GM18505 (cell line): Measurements from ENCODE around the gene DLL1.

ENCODE experiments used
- ATAC-seq: cut with Tn5 transposase; IDR thresholded peaks from one replicate; pipeline ENCODE4 v1.9.1; 2021; ENCODE audit not compliant: unreplicated experiment
- POLR2A ChIP-seq: IDR thresholded peaks from 4 replicates; pipeline ENCODE4 v1.6.1; 2011; ENCODE audit warnings: borderline replicate concordance; ENCODE audit not compliant: insufficient read depth, insufficient read length; ENCODE audit errors: extremely low read depth

DLL1 gene

DNA sequence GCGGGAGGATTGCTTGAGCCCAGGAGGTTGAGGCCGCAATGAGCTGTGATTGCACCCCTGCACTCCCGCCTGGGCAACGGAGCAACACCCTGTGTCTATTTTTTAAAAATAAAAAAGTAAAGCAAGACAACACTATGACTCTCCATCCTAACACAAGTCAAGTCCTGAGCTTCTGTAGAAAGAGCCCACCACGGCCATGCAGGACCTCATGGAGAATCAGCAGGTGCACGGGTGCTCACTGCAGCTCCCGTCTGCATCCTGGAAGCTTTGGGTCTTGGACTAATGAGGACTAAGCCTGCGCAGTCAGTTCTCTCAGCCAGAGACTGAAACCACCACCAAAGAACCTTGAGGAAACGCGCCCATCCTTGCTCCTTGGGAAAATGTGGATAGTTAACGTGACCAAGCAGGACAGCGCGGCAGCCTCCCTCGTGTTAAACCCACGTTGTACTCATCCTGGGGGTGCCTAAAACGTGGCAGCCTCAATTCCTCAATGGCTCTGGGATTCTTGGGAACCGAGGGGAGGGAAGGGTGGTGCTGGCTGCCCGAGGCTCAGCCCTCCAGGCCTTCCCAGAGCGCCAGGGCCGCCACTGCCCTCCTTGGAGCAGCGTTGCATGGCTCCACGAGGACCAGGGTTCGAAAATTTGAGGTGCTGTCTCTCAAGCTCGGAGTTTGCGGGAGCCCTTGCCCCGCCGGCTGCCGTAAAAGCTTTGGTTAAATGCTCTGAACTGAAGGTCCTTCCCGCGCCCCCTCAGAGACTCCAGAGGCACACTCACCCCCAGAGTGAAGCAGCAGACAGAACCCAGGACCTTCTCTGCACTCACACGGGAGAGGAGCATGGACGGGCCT, 29.0 kb downstream of the DLL1 start:
- no peak for ATAC-seq

DNA sequence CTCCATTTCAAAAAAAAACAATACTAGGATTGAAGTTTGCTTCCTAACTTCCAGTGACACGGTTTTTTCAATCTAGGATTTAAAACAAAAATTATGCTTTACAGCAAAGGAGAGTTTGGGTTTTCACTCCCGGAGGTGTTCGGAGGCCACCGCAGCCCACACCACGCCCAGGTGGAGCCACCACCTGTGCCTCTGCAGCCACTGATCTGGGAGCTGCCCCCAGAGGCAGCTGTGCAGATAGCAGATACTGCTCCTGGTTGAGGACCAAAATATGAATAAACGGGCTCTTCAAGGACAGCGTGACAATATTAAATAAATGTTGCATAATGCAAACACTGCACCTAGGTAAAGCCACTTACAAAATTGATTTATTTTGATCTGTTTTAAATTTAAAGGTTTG, 30.2 kb downstream of the DLL1 start:
- ATAC-seq, result no peak

More for the DNA sequence above, 29.0 kb downstream of the DLL1 start:
- no peak for TF ChIP-seq POLR2A

DNA sequence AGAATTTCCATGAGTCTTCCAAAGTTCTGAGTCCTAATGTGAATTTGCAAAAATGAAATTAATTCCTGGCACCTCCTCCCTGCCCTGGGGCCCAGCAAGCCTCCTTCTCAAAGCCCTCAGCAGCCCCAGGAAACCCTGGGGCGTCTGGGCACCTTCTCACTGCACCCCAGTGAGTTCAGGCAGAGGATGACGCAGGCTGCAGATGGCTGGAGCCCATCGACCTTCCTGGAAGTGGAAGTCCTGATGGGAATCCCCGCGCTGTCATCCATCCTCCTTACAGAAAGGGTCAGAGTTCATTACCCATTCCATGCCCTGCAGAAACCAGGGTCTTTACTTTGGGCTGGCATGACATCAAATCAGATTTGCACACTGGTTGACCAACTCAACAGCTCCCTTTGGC, 31.6 kb downstream of the DLL1 start:
- TF ChIP-seq POLR2A, result no peak
- no peak for ATAC-seq

More for the DNA sequence above, 30.2 kb downstream of the DLL1 start:
- TF ChIP-seq POLR2A, result no peak

DNA sequence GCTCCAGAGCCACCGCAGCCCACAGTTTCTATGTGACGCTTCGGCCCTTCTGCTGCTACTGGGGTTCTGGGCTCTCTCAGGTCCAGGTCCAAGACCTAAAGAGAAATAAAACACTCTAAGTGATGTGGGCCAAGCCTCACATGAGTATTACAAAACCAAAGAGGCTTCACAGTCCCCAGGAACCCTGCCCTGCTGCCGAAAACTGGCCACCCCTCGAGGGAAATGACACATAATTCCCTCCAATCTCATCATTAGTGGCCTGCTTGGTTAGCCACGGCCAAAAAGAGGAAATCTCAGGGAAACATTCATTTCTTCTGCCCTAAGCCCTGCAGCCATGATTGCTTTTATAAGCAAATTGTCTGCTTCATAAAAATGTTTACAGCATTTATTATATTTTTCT, 32.5 kb downstream of the DLL1 start:
- ATAC-seq, result no peak
- no peak for TF ChIP-seq POLR2A

DNA sequence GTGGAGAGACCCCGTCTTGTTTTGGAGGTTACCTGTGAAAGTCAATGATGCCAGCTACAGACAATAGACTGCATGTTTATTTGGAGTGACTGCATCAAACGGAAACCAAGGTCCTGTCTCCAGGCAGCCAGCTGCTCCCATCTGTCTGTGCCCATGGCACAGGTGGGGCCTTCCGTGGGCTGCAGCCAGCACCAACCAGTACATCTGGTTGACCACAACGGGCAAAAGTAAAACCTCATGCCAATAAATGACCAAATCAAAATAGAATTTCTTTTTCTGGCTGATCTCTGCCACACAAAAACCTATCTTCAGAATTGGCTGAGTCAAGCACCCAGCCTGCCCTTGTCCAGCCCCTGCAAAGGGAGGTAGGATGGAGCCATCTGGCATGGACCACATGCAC, 33.5 kb downstream of the DLL1 start:
- no peak for TF ChIP-seq POLR2A
- ATAC-seq, result no peak

DNA sequence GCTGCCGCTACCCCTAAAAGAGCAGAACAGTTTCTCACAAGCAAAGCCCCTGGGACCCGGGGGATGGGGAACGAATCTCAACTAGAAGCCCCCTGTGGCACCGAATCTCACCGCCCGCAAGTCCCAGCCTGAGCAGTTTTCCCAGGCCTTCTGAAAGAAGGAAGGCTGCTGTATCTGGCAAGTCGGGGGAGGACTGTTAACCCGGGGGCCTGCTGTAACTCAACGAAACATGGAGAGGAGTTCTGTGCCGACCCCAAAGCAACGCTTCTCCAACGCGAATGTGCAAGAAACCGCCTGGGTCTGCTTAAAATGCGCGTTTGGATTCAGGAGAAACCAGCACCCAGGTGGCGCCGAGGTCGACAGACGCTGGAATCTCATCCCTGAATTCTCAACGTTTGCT, 34.2 kb downstream of the DLL1 start:
- TF ChIP-seq POLR2A, result no peak
- ATAC-seq, result no peak

DNA sequence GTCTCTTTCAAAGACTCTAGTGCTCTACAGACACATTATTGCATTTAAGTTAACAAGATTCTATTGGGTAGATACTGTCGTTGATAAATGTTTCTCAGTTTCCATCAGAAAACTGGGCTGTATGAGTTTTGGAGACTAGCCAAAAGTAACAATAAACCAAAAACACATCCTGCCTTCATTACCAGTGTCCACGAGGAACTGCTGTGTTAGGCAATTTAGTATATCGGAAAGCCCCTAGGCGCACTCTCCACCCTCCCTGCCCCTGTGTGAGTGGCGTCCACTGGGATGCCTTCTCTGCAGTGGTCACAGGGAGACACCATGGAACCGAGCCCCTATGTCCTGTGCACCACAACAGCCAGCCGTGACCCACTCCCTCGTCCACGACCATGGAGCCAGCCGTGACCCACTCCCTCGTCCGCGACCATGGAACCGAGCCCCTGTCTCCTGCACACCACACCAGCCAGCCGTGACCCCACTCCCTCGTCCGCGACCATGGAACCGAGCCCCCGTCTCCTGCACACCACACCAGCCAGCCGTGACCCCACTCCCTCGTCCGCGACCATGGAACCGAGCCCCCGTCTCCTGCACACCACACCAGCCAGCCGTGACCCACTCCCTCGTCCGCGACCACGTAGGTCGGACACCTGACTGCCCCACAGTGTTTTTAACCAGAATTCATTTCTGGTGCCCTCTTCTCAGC, 35.3 kb downstream of the DLL1 start:
- no peak for ATAC-seq
- TF ChIP-seq POLR2A, result no peak

DNA sequence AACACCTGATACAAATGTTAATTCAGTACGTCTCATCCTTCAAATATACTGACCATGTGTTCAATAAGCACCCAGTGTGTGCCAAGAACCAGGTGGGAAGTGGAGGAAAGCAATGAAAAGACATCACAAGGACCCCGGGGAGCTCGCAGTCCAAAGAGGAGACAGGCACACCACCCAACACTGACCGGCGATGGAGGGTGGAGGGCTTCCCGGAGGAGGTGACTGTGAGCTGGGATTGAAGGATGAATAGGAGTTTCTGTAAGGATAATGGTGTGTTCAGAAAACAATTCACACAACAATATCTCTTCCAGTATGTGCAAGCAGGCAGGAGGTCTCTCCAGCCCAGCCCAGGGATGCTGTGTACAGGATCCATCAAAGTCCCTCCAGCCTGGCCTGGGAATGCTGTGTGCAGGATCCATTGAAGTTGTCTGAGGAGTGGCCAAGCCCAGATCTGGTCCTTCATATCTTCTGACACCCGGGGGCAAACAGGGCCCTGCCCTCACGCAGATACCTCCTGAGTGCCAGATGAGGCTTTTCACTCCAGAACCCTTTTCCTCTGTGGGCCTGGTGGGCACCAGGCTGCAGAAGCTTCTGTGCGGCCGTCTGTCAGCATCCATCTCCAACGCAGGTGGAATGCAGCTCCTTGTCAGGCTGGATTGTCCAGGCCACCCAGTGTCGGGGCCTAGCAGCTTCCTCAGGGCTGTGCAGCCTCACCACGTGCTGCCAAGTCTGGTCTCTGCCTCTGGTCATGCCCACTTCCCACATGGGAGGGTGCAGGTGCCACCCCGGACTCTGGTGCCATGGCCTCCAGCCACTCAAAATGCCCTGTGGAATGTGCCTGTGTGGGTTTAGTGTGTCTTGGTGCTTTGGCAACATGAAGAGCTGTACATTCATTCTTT, 36.3 kb downstream of the DLL1 start:
- ATAC-seq, result no peak
- TF ChIP-seq POLR2A, result no peak

DNA sequence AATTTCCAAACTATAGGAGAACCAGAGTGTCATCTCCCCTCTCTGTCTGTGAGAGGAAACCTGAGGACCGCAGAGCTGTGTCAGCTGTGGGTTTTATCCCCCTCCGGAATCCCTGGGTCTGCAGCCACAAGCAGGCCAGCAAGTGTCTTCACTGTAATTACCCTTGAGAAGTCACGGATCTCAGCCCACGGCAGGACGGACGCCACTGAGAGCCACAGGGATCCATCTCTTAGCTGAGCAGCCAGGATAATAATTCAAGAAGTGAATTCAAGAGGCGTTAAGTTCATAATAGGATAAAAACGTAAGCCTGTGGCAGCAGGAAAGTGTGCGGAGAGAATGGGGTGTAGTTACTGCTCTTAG, 37.0 kb downstream of the DLL1 start:
- no peak for ATAC-seq
- TF ChIP-seq POLR2A, result no peak

DNA sequence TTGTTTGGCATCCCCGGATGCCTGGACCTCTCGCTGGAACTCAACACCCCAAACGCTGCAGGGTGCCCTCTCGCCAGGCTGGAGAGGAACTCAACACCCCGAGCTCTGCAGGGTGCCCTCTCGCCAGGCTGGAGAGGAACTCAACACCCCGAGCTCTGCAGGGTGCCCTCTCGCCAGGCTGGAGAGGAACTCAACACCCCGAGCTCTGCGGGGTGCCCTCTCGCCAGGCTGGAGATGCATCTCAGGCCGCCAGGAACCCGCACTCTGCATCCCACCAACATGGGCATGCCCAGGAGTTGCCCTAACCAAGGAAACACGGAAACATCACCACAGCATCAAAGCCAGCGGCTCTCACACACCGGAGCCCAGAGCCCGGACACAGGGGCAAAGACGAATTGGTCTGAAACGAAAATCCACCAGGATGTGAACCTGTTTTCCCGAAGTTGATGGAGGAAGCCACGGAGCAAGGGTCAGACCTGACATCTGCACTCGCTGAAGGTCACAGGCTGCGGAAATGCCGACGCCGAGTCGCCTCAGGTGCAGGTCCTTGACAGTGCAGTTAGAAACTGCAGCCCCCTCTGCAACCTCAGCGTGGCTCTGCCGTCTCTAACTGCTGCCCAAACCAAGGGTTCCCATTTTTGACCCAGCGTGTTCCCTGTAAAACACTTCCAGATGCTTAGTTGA, 37.5 kb downstream of the DLL1 start:
- no peak for ATAC-seq
- no peak for TF ChIP-seq POLR2A

DNA sequence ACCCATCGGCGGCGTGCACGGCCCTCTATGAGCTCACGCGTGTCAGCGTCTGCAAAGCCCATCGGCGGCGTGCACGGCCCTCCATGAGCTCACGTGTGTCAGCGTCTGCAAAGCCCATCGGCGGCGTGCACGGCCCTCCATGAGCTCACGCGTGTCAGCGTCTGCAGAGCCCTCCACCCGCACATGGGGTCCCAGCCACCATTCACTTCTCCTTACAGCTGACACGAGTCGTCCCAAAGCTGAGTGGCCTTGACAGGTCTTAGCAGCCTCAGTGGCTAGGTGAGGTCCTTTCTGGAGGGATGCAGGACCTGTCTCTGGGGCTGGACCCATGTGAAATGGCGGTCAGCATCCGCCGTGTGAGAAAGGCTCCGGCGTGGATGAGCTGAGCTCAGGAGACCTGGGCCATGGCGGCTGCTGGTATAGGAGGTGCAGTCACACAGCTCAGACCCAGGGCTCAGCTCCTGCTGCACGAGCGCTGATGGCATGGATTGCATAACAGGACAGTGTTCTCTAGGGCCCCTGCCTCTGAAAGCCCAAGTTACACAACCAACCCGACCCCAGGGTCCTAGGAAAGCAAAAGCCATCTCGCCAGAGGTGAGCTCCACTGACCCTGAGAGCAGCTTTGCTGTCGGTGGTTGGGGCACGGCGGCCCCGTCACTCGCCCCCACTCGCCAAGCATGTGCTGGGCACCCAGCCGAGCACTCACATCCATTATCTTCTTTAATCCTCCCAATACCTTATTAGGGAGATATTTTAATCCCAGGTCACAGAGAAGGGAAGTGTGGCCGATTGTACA, 38.9 kb downstream of the DLL1 start:
- no peak for TF ChIP-seq POLR2A
- ATAC-seq, result no peak
